ENCODE data around the gene ZNF653. TPM values are rescaled to one million over a fixed set of nuclear protein-coding genes. Genes with fewer than 3 reads are reported as not detected.
"Not testable (repeated sequence)": the region's sequence is repeated elsewhere in the genome, so short reads cannot be mapped to it uniquely, and the experiment has no call there.

The ZNF653 gene
- total RNA-seq, 6 experiments from 2014 or later = 2.7 to 7.0 (median 3.9) TPM

- H3K36me3 ChIP-seq = no peaks in the 10 kb centered on the region
- TF ChIP-seq CTCF (IDR thresholded peaks at IDR 0.05) = no peak
- TF ChIP-seq POLR2A (IDR thresholded peaks at IDR 0.05) = no peak
- intact Hi-C loops (cut with DNase I) = no loop called here
- peaks cover 0 to 12% of the 10 kb centered on the region in 2 donors for H3K27me3 ChIP-seq
- DNase-seq (no peak), ATAC-seq (no peak)
- 31% methylated on average over 23 of the region's 62 CpGs for WGBS (ENCODE audit: insufficient coverage, low coverage, low lambda C conversion rate, missing lambda C conversion rate)
- H3K9me3 ChIP-seq = no peaks in the 10 kb centered on the region
- peaks cover 0 to 13% (median 0%) of the 10 kb centered on the region in 4 donors for H3K4me1 ChIP-seq
- H3K27ac ChIP-seq = no peak overlapping the region
- no peak overlapping the region for H3K4me3 ChIP-seq
Measured at GRCh38 chr19:11479090-11479897, 26.3 kb downstream of the ZNF653 start.

- Histone ChIP-seq H3K36me3 (no peaks in the 10 kb centered on the region), H3K4me3 (no peak overlapping the region), H3K27ac (no peak overlapping the region), H3K27me3 (peaks cover 0 to 10% of the 10 kb centered on the region in 2 donors), H3K9me3 (no peaks in the 10 kb centered on the region), H3K4me1 (peaks cover 0 to 13% (median 0%) of the 10 kb centered on the region in 4 donors)
- WGBS (ENCODE audit: insufficient coverage, low coverage, low lambda C conversion rate, missing lambda C conversion rate) = 43% methylated on average over 17 of the region's 19 CpGs
- no peak for TF ChIP-seq CTCF (IDR thresholded peaks at IDR 0.05)
- no peak for TF ChIP-seq POLR2A (IDR thresholded peaks at IDR 0.05)
- intact Hi-C loops (cut with DNase I) = no loop called here
- no peak for DNase-seq
- ATAC-seq = no peak
Measured at GRCh38 chr19:11478167-11479089, 27.2 kb downstream of the ZNF653 start.

GRCh38 chr19:11475861-11476260 lies 29.8 kb downstream of the ZNF653 start:
- H3K27me3 ChIP-seq = no peaks in the 10 kb centered on the region
- H3K9me3 ChIP-seq = no peaks in the 10 kb centered on the region
- no peaks in the 10 kb centered on the region for H3K4me1 ChIP-seq
- H3K36me3 ChIP-seq = no peaks in the 10 kb centered on the region
- intact Hi-C loops (cut with DNase I) = no loop called here
- no peak overlapping the region for H3K4me3 ChIP-seq
- no peak overlapping the region for H3K27ac ChIP-seq
- DNase-seq (no peak), ATAC-seq (no peak)
- 74% methylated on average over 6 of the region's 8 CpGs for WGBS (ENCODE audit: insufficient coverage, low coverage, low lambda C conversion rate, missing lambda C conversion rate)
- TF ChIP-seq POLR2A (IDR thresholded peaks at IDR 0.05) (no peak), CTCF (IDR thresholded peaks at IDR 0.05) (no peak)

GRCh38 chr19:11475343-11475742 lies 30.3 kb downstream of the ZNF653 start:
- H3K9me3 ChIP-seq; H3K4me1 ChIP-seq; ATAC-seq; DNase-seq; H3K36me3 ChIP-seq; intact Hi-C loops (cut with DNase I); H3K27ac ChIP-seq; H3K4me3 ChIP-seq; H3K27me3 ChIP-seq: not testable (repeated sequence)
- 86% methylated on average over 2 of the region's 3 CpGs for WGBS (ENCODE audit: insufficient coverage, low coverage, low lambda C conversion rate, missing lambda C conversion rate)

- Histone ChIP-seq H3K27me3 (no peaks in the 10 kb centered on the region), H3K27ac (no peak overlapping the region), H3K9me3 (no peaks in the 10 kb centered on the region), H3K4me3 (no peak overlapping the region), H3K4me1 (no peaks in the 10 kb centered on the region), H3K36me3 (no peaks in the 10 kb centered on the region)
- ATAC-seq (no peak), DNase-seq (no peak)
- TF ChIP-seq CTCF (IDR thresholded peaks at IDR 0.05) (no peak), POLR2A (IDR thresholded peaks at IDR 0.05) (no peak)
- WGBS (ENCODE audit: insufficient coverage, low coverage, low lambda C conversion rate, missing lambda C conversion rate) = 68% methylated on average over 4 of the region's 4 CpGs
- intact Hi-C loops (cut with DNase I) = no loop called here
Measured at GRCh38 chr19:11473725-11474124, 31.9 kb downstream of the ZNF653 start.

DNA sequence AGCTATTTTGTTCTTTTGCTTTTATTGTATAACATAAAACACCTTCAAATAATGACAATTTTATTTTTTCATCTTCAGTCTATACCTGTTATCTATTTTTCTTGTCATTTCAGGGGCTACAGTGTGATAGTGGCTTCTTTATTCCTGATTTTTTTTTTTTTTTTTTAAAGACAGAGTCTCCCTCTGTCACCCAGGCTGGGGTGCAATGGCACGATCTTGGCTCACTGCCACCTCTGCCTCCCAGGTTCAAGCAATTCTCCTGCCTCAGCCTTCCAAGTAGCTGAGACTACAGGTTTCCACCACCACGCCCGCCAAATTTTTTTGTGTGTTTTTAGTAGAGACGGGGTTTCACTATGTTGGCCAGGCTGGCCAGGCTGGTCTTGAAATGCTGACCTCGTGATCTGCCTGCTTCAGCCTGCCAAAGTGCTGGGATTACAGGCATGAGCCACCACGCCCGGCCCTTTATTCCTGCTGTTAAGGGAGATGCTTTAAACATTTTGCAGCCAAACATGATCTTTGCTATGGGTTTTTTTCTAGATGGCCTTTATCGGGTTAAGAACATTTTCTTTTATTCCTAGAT lies 37.3 kb downstream of the ZNF653 start:
- 56% methylated on average over 8 of the region's 8 CpGs for WGBS (ENCODE audit: insufficient coverage, low coverage, low lambda C conversion rate, missing lambda C conversion rate)
- H3K4me3 ChIP-seq; H3K9me3 ChIP-seq; H3K4me1 ChIP-seq; ATAC-seq; intact Hi-C loops (cut with DNase I); H3K27ac ChIP-seq; DNase-seq; H3K27me3 ChIP-seq; H3K36me3 ChIP-seq: not testable (repeated sequence)

All from right lobe of liver (tissue), 6 donors.